ENCODE data around the gene PCDHGB3.
"Not testable (repeated sequence)": the region's sequence is repeated elsewhere in the genome, so short reads cannot be mapped to it uniquely, and the experiment has no call there.

PCDHGB3 gene

DNA sequence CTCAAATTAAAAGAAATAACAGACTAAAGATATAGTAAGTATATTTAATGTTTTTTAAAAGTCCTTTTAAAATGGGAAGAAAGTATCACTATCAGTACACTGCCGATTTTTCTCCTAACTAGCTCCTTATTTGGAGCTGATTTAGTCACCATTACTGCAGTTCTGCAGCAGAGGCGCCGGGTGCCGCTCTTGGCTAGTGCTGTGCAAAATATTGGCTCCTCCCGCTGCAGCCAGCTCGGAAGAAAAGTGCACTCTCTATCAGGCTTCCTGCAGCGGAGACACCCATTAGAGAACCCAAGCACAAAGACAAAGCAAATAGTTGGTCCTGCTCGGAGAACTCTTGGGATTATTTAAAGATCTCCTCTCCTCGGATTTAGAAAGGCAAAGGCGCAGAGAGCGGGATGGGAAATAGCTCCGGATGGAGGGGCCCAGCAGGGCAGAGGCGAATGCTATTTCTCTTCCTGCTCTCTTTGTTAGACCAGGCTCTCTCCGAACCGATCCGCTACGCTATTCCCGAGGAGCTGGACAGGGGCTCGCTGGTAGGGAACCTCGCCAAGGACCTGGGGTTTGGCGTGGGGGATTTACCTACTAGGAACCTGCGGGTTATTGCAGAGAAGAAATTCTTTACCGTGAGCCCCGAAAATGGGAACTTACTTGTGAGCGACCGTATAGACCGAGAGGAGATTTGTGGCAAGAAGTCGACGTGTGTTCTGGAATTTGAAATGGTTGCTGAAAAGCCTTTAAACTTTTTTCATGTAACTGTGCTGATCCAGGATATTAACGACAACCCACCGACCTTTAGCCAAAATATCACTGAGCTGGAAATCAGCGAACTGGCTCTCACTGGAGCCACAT, at the start of gene PCDHGB3:
TSS of gene PCDHGB3 (plus strand) at position 249 of the 855 bp plus-strand sequence. CDS start at position 402, 153 bp downstream.
- peak; percentile 80 for DNase-seq (ENCODE audit: low spot score)

DNA sequence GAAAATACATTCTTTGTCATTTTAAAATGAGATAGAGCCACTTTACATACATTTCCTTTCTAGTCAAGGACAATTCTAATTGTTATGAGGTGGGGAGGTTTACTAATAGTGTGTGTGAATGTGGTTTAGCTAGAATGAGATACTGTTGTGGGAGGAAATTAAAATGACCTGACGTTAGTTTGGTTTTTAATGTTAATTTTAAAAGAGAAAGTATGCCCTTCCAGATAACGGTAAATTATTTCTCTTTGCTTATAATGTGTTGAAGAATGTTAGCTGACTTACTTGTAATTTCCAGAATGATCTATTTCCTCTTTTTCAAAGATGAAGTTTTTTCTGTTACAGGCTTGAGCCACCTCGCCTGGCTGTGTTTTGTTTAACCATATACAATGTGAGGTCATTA, 47.8 kb upstream of the PCDHGB3 start:
- no peak for DNase-seq (ENCODE audit: low spot score)

DNA sequence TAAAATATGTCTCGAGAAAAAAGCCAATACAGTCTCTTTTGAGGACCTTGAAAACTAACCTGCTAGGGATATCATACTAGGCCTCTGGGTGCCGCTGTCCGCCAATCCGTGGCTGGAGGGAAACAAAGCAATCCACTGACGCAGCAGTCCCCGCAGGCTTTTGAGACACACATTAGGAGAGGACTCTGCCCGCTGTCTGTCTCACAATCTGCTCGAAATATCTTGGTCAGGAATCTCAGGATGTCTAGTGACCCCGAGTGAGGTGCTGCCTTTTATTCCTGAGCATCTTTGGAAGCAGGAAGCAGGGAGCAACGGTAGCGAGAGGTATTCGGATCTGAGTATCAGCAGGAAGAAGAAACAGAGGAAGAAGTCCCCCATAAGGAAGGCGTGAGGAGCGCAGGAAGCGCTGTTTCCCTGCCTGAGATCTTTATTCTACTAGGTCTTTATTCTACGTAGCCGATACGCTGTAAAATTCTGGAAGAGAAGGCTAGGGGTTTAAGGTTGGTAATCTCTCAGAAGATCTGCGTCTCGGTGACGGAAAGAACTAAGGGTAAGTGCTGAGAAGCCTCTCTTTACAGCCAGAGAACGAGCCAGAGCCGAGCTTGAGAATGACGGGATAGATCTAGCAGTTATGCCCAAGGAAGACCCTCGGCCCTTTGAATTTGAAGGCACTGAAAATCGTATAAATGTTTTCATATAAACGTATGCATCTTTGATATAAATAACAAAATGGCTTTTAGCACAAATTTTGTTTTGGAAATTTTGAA, 43.8 kb upstream of the PCDHGB3 start:
- peak; percentile 83 for DNase-seq (ENCODE audit: low spot score)

DNA sequence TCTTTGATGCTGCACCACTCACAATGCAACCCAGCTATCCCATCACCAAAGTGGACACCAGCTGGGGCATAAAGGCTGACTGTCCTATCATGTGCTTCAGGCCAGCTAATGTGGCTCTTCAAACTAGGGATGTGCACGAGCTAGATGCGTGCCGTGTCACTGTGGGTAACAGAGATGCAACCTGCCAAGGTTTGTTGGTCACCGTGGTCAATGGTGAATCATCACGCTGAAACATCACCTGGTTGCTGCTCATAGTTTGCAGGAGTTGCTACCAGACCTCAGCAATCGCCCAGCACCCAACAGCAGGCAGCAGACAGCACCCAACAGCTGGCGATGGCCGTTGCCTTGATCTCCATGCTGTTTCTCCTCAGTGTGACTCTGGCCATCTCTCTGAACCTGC, 41.8 kb upstream of the PCDHGB3 start:
- DNase-seq (ENCODE audit: low spot score), result no peak

DNA sequence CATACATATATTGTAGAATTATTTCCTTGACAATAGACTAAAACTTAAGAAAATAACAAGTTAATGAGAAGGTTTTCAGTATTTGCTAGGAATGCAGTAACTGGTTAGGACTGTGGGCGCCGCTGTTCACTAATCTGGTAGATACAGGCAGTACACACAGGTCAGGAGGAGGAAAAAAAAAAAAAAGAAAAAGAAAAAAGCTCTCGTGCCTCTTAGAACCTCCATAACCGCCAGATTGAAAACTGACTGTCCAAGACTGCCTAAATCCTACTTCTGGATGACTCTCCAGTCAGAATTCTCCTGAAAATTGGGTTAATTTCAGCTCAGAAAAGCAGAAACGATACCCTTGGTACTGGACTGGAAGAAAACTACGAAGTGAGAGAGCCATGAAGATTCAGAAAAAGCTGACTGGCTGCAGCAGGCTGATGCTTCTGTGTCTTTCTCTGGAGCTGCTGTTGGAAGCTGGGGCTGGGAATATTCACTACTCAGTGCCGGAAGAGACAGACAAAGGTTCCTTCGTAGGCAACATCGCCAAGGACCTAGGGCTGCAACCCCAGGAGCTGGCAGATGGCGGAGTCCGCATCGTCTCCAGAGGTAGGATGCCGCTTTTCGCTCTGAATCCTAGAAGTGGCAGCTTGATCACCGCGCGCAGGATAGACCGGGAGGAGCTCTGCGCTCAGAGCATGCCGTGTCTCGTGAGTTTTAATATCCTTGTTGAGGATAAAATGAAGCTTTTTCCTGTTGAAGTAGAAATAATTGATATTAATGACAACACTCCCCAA, 39.6 kb upstream of the PCDHGB3 start, which contains the start of gene PCDHGA1:
TSS of gene PCDHGA1 (plus strand) at position 216 of the 782 bp plus-strand sequence.
- DNase-seq (ENCODE audit: low spot score), result peak; percentile 67

DNA sequence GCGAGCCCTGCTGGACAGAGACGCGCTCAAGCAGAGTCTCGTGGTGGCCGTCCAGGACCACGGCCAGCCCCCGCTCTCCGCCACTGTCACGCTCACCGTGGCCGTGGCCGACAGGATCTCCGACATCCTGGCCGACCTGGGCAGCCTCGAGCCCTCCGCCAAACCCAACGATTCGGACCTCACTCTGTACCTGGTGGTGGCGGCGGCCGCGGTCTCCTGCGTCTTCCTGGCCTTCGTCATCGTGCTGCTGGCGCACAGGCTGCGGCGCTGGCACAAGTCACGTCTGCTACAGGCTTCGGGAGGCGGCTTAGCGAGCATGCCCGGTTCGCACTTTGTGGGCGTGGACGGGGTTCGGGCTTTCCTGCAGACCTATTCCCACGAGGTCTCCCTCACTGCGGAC, 37.5 kb upstream of the PCDHGB3 start:
- DNase-seq (ENCODE audit: low spot score), result not testable (repeated sequence)

DNA sequence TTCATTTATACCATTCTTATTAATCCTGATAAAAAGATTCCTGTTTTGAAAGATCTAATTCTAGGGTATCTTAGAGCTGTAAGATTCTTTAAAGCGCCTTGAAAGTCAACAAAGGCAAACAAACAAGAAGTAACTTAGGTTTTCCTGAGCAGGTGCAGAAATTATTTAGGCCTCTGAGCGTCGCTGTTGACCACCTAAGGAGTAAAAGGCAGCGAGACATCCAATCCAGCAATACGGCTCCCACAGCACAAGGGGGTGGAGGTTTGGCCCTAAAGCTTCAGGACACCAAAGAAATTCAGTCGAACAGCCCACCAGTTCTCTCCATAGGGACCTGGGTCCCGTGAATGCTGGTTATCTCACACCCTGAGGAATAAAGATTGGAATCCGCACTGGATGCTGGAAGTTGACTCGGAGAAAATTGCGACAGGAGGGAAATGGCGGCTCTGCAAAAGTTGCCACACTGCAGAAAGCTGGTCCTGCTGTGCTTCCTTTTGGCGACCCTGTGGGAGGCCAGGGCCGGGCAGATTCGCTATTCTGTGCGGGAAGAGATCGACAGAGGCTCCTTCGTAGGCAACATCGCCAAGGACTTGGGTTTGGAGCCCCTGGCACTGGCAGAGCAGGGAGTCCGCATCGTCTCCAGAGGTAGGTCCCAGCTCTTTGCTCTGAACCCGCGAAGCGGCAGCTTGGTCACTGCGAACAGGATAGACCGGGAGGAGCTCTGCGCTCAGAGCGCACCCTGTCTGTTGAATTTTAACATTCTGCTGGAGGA, 31.3 kb upstream of the PCDHGB3 start, which contains the start of gene PCDHGA2:
TSS of gene PCDHGA2 (plus strand) at position 223 of the 769 bp plus-strand sequence.
- DNase-seq (ENCODE audit: low spot score), result peak; percentile 74

DNA sequence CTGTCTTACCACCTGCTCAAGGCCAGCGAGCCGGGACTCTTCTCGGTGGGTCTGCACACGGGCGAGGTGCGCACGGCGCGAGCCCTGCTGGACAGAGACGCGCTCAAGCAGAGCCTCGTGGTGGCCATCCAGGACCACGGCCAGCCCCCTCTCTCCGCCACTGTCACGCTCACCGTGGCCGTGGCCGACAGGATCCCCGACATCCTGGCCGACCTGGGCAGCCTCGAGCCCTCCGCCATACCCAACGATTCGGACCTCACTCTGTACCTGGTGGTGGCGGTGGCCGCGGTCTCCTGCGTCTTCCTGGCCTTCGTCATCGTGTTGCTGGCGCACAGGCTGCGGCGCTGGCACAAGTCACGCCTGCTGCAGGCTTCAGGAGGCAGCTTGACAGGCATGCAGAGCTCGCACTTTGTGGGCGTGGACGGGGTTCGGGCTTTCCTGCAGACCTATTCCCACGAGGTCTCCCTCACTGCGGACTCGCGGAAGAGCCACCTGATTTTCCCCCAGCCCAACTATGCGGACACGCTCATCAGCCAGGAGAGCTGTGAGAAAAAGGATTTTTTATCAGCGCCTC, 29.2 kb upstream of the PCDHGB3 start:
- not testable (repeated sequence) for DNase-seq (ENCODE audit: low spot score)

DNA sequence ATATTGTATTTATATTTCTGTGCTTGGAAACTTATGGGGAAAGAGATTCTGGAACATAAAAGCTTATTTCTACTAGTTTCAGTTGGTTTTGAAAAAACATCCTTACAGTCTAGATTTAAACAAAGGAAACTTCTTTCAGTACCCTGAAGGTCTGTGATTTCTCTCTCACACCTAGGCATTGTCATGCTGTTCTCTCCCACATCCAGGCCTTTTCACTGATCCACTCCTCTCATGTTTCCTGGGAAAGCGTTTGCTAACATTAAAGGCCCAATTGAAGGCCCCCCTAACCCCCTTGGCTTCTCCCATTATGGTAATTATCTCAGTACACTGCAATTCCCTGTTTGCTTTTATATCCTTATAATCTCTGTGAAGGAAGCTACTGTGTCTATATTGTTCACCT, 27.3 kb upstream of the PCDHGB3 start:
- no peak for DNase-seq (ENCODE audit: low spot score)

DNA sequence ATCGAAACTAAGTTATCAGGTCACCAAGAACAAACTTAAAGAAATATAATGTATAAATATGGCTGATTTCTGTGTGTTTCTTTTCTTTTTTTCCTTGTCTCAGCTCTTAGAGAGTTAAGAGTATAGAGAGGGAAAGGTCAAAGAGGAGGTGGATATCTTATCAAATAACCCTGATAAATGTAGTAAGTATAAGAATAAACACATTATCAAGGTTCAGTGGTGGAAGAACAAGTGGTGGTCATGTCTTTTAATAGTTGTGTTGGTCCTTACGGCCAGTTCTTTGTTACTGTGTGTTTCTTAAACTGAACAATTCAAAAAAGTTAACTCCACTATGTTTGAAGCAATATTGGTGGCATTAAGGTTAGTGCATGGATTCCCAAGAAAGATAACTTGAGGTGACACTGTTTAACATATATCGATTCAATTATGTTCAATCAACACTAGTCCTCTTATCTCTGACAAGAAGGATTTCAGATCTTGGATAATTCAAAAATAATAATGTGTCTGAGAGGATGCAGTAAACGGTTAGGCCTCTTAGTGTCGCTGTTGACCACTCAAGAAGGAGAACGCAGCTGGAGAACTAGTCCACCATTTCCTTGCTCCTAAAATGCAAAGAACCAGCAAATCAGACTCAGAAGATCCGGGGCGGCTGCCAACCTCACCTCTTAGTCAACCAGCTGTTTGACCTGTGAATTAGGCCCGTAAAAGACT, 26.6 kb upstream of the PCDHGB3 start, which contains the start of gene PCDHGA3:
TSS of gene PCDHGA3 (plus strand) at position 588 of the 711 bp plus-strand sequence. CDS start 205 bp downstream, outside the sequence.
- peak; percentile 67 for DNase-seq (ENCODE audit: low spot score)

DNA sequence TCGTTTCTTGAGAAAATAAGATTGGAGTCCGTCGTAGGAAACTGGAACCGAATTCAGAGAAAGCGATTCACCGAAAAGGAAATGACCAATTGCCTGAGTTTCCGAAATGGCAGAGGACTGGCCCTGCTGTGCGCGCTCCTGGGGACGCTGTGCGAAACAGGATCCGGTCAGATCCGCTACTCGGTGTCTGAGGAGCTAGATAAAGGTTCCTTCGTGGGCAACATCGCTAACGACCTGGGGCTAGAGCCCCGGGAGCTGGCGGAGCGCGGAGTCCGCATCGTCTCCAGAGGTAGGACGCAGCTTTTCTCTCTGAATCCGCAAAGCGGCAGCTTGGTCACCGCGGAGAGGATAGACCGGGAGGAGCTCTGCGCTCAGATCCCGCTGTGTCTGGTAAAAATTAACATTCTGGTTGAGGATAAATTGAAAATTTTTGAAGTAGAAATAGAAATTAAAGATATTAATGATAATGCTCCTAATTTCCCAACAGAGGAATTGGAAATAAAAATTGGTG, 26.0 kb upstream of the PCDHGB3 start:
- DNase-seq (ENCODE audit: low spot score), result no peak

DNA sequence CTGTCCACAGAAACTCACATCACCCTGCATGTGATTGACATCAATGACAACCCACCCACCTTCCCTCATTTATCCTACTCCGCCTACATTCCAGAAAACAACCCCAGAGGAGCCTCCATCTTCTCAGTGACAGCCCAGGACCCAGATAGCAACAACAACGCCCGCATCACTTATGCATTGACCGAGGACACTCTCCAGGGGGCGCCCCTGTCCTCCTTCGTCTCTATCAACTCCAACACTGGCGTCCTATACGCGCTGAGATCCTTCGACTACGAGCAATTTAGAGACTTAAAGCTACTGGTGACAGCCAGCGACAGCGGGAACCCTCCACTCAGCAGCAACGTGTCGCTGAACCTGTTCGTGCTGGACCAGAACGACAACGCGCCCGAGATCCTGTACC, 24.7 kb upstream of the PCDHGB3 start:
- DNase-seq (ENCODE audit: low spot score), result no peak

DNA sequence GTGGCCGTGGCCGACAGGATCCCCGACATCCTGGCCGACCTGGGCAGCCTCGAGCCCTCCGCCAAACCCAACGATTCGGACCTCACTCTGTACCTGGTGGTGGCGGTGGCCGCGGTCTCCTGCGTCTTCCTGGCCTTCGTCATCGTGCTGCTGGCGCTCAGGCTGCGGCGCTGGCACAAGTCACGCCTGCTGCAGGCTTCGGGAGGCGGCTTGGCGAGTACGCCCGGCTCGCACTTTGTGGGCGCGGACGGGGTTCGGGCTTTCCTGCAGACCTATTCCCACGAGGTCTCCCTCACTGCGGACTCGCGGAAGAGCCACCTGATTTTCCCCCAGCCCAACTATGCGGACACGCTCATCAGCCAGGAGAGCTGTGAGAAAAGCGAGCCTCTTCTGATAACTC, 24.0 kb upstream of the PCDHGB3 start:
- not testable (repeated sequence) for DNase-seq (ENCODE audit: low spot score)

DNA sequence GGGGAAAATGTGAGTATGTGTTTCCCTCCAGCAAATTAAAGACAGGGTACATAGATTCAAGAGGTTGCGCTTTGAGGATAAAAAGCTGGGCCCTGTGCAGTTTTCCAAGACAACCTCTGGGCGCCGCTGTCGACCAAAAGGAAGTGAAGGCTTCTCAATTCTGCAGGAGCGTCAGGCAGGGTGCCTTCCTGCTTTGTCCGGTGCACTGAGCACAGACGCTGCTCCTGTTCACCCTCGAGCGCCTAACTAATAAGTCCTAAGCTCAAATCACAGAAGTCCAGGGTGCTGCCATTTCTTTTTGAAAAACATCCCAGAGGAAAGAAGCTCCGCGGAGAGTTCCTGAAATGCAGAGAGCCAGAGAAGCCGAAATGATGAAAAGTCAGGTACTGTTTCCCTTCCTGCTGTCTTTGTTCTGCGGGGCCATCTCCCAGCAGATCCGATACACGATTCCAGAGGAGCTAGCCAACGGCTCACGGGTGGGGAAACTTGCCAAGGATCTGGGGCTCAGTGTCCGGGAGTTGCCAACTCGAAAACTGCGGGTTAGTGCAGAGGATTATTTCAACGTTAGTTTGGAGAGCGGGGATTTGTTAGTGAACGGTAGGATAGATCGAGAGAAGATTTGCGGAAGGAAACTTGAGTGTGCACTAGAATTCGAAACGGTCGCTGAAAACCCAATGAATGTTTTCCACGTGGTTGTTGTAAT, 20.0 kb upstream of the PCDHGB3 start, which contains the start of gene PCDHGB1:
TSS of gene PCDHGB1 (plus strand) at position 183 of the 703 bp plus-strand sequence. CDS start at position 345, 162 bp downstream.
- DNase-seq (ENCODE audit: low spot score), result peak; percentile 84

DNA sequence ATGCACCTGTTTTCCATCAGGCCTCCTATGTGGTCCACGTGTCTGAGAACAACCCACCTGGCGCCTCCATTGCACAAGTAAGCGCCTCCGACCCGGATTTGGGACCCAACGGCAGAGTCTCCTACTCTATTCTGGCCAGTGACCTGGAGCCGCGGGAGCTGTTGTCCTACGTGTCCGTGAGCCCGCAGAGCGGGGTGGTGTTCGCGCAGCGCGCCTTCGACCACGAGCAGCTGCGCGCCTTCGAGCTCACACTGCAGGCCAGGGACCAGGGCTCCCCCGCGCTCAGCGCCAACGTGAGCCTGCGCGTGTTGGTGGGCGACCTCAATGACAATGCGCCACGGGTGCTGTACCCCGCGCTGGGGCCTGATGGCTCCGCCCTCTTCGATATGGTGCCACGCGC, 18.5 kb upstream of the PCDHGB3 start:
- no peak for DNase-seq (ENCODE audit: low spot score)

DNA sequence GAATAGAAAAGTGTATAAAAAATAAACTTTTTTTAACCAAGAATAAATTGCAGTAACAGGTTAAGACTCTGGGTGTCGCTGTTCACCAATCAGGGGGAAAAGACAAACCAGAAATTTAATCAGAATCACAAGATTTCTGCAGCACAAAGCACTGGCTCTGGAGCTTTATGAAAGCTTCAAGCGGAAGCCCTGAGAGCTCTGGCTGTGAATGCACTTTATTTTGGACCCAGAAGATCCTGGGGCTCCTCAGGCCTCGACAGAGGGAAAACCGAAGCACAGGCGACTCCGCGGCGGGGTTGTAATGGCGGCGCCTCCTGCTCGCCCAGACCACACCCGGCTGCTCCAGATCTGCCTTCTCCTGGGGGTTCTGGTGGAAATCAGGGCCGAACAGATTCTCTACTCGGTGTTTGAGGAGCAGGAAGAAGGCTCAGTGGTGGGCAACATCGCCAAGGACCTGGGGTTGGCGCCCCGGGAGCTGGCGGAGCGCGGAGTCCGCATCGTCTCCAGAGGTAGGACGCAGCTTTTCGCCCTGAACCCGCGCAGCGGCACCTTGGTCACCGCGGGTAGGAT, 15.1 kb upstream of the PCDHGB3 start, which contains the start of gene PCDHGA4:
TSS of gene PCDHGA4 (plus strand) at position 122 of the 570 bp plus-strand sequence. CDS start at position 209, 87 bp downstream.
- no peak for DNase-seq (ENCODE audit: low spot score)

DNA sequence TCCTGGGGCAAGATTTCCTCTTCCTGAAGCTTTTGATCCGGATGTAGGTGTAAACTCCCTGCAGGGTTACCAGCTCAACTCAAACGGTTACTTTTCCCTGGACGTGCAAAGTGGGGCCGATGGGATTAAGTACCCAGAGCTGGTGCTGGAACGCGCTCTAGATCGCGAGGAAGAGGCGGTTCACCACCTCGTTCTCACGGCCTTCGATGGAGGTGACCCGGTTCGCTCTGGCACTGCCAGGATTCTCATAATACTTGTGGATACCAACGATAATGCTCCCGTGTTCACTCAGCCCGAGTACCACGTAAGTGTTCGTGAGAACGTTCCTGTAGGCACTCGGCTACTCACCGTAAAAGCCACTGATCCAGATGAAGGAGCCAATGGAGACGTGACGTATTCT, 14.4 kb upstream of the PCDHGB3 start:
- no peak for DNase-seq (ENCODE audit: low spot score)

DNA sequence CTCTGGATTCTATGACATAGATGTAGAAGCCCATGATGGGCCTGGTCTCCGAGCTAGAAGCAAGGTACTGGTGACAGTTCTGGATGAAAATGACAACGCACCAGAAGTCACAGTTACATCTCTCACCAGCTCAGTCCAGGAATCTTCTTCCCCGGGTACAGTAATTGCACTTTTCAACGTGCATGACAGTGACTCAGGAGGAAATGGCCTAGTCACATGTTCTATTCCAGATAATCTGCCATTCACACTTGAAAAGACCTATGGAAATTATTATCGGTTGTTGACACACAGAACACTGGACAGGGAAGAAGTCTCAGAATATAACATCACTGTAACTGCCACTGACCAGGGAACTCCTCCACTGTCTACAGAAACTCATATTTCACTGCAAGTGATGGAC, 13.9 kb upstream of the PCDHGB3 start:
- no peak for DNase-seq (ENCODE audit: low spot score)

DNA sequence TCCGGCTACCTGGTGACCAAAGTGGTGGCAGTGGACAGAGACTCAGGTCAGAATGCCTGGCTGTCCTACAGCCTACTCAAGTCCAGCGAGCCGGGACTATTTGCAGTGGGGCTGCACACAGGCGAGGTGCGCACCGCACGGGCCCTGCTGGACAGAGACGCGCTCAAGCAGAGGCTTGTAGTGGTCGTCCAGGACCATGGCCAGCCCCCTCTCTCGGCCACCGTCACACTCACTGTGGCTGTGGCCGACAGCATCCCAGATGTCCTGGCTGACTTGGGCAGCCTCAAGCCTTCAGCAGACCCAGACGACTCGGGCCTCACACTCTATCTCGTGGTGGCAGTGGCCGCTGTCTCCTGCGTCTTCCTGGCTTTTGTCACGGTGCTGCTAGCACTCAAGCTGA, 13.1 kb upstream of the PCDHGB3 start:
- DNase-seq (ENCODE audit: low spot score), result no peak
